Psoas muscle (tissue), 8 donors: ENCODE data around the gene HDX. TPM values are rescaled to one million over a fixed set of nuclear protein-coding genes. Genes with fewer than 3 reads are reported as not detected.
A peak's percentile ranks its signal among the peaks of the same experiment; 100 is the strongest.
"Not testable (repeated sequence)": the region's sequence is repeated elsewhere in the genome, so short reads cannot be mapped to it uniquely, and the experiment has no call there.

Experiments
- ATAC-seq, 4 donors: fragments of 200-7000 bp; cut with Tn5 transposase; one replicate each; pipeline ENCODE4 v1.9.1; 2020; ENCODE audit warnings: moderate library complexity in 3 of 4, mild to moderate bottlenecking in 2 of 4
- DNase-seq, 2 donors: peaks; one replicate each; pipeline ENCODE4 v3.0.0-alpha.2; 2020
- H3K27ac ChIP-seq: fragments of 200-600 bp; one replicate; pipeline ENCODE4 v1.8.0; 2022
- H3K27me3 ChIP-seq, 3 donors: fragments of 200-600 bp in 1 of 3; one replicate each; pipeline versions ENCODE4 v1.6.1 to v1.8.0; 2013 to 2022; ENCODE audit warnings: low read length in 2 of 3, mild to moderate bottlenecking in 2 of 3, moderate library complexity in 1 of 3; ENCODE audit not compliant: insufficient read depth in 3 of 3
- H3K36me3 ChIP-seq, 2 donors: fragments of 200-600 bp in 1 of 2; one replicate each; pipeline versions ENCODE4 v1.6.1 to v1.8.0; 2013 to 2022; ENCODE audit warnings: low read depth in 1 of 2, mild to moderate bottlenecking in 1 of 2, moderate library complexity in 1 of 2; ENCODE audit not compliant: insufficient read depth in 1 of 2
- H3K4me1 ChIP-seq: fragments of 200-600 bp; one replicate; pipeline ENCODE4 v1.8.0; 2022
- H3K4me3 ChIP-seq: fragments of 200-600 bp; one replicate; pipeline ENCODE4 v1.8.0; 2022; ENCODE audit warnings: mild to moderate bottlenecking
- H3K9me3 ChIP-seq: fragments of 200-600 bp; one replicate; pipeline ENCODE4 v1.8.0; 2022
- CTCF ChIP-seq: fragments of 200-600 bp; IDR thresholded peaks from one replicate; pipeline ENCODE4 v1.8.0; 2022; ENCODE audit warnings: antibody characterized with exemption
- WGBS, 3 donors: extraction: QIAGEN DNeasy Blood & Tissue Kit; methylation state at CpG; one replicate each; pipeline versions ENCODE4 v1.1.6 to v1.1.7; 2013; 5-methylcytosine and 5-hydroxymethylcytosine counted together
- intact Hi-C, 2 donors: fragments of 100-400 bp; cut with DNase I; formaldehyde crosslinking; loops; one replicate each; pipeline versions ENCODE4 v1.11.0 to v1.14.2; 2022
- long read RNA-seq, 2 donors: library from polyadenylated mRNA; unstranded; transcript quantifications; one replicate each; pipeline ENCODE4 v2.0.0, GENCODE V29; 2021
- polyA plus RNA-seq, 3 donors: library from polyadenylated mRNA; stranded (reverse); fragments of 200-250 nt; gene quantifications; one replicate each; pipeline ENCODE4 v1.2.3, GENCODE V29; 2013
- total RNA-seq, 4 donors: library from RNA; stranded (reverse); fragmentation: NEBNext Ultra II Directional in 2 of 4; extraction: Animal tissue kit (Norgen Biotek cat#: 25700) in 2 of 4; gene quantifications; one replicate each; pipeline versions ENCODE4 v1.2.1 to v1.2.4, GENCODE V29; 2021 to 2023
- donor health status: healthy with polysubstance abuse.
- donor health status: DM: no; HTN: no; CAD: no; lungs with moderate emphysema.
- donor health status: Bipolar disorder and iron deficiency.
- donor health status: healthy.
- donor health status: DM: yes; HTN: yes; CAD: no.
- donor health status: DM: no; HTN: no; CAD: no.
- donor health status: DM: no; HTN: no; CAD: no.
- donor health status: DM: yes; HTN: yes; CAD: no.

The HDX gene
- total RNA-seq (1 to 10 TPM in 1 of 4 donors, under 1 TPM in 3; 0.46 to 1.7 (median 0.89) TPM), polyA plus RNA-seq (under 1 TPM; 0.11 to 0.43 (median 0.27) TPM)
- long read RNA-seq, donor 1: 0 reads
- long read RNA-seq, donor 2: 0 reads

- DNase-seq (peak; percentile 85 to 88), ATAC-seq (peak; percentile 74 to 97 (median 93))
- H3K27me3 ChIP-seq: peaks cover 0 to 5% (median 0%) of the 10 kb centered on the region in 3 donors
- no peak for TF ChIP-seq CTCF
- H3K4me1 ChIP-seq: no peaks in the 10 kb centered on the region
- no peaks in the 10 kb centered on the region for H3K36me3 ChIP-seq
- peak within 1 kb of the TSS; percentile 66 for H3K4me3 ChIP-seq
- WGBS, 3 donors: 0 to 25% (median 2%) methylated on average over 34 to 38 of the region's 38 CpGs
- H3K9me3 ChIP-seq: no peaks in the 10 kb centered on the region
- intact Hi-C loops: no loop called here
- peak within 1 kb of the TSS; percentile 65 for H3K27ac ChIP-seq
Observed at GRCh38 chrX:84501798-84502628, at the start of gene HDX. Gene HDX, minus strand, starts transcription at chrX:84502453. Its CDS starts 27,056 bp downstream, at chrX:84475397.

GRCh38 chrX:84541315-84541714 is 39.1 kb upstream of the HDX start:
- DNase-seq, H3K27me3 ChIP-seq, H3K4me3 ChIP-seq, ATAC-seq, H3K27ac ChIP-seq, H3K9me3 ChIP-seq, H3K4me1 ChIP-seq, intact Hi-C loops, H3K36me3 ChIP-seq: not testable (repeated sequence)
- 88 to 94% (median 93%) methylated on average over 2 of the region's 2 CpGs for WGBS, 3 donors

GRCh38 chrX:84537627-84538026 is 35.4 kb upstream of the HDX start:
- H3K27me3 ChIP-seq, H3K27ac ChIP-seq, ATAC-seq, H3K9me3 ChIP-seq, H3K4me1 ChIP-seq, DNase-seq, intact Hi-C loops, H3K36me3 ChIP-seq, H3K4me3 ChIP-seq: not testable (repeated sequence)
- WGBS, 3 donors: 84 to 98% (median 98%) methylated on average over 6 of the region's 7 CpGs

- DNase-seq: no peak
- Histone ChIP-seq H3K4me3 (no peak overlapping the region), H3K9me3 (peaks cover 4% of the 10 kb centered on the region), H3K36me3 (no peaks in the 10 kb centered on the region), H3K27me3 (no peaks in the 10 kb centered on the region), H3K27ac (no peak overlapping the region), H3K4me1 (no peaks in the 10 kb centered on the region)
- TF ChIP-seq CTCF: no peak
- ATAC-seq: no peak
- intact Hi-C loops: no loop called here
Observed at GRCh38 chrX:84488426-84488825, 13.8 kb downstream of the HDX start.

GRCh38 chrX:84487365-84488353 is 14.6 kb downstream of the HDX start:
- H3K4me3 ChIP-seq: no peak overlapping the region
- ATAC-seq: no peak
- 67 to 92% (median 91%) methylated on average over 3 of the region's 3 CpGs for WGBS, 3 donors

More at GRCh38 chrX:84487365-84488353, 14.6 kb downstream of the HDX start:
- no peaks in the 10 kb centered on the region for H3K27me3 ChIP-seq
- DNase-seq: no peak
- intact Hi-C loops: no loop called here
- no peak for TF ChIP-seq CTCF
- no peak overlapping the region for H3K27ac ChIP-seq
- peaks cover 4% of the 10 kb centered on the region for H3K9me3 ChIP-seq
- no peaks in the 10 kb centered on the region for H3K4me1 ChIP-seq
- H3K36me3 ChIP-seq: no peaks in the 10 kb centered on the region
